ENCODE measurements around the gene L2HGDH.

- TF ChIP-seq EZH2 (IDR thresholded peaks at IDR 0.05; ENCODE audit: insufficient read depth, low read length) = no peak
- peak; percentile 26 for TF ChIP-seq CTCF (IDR thresholded peaks at IDR 0.05; ENCODE audit: insufficient read depth, low read depth, low read length)
Measured at GRCh38 chr14:50311337-50311971, 575 bp downstream of the L2HGDH start.
